Head of caudate nucleus (tissue), 42 donors: ENCODE results near the gene GCC2.
"Not testable (repeated sequence)": the region's sequence is repeated elsewhere in the genome, so short reads cannot be mapped to it uniquely, and the experiment has no call there.

Experiments
- DNase-seq, 42 donors: peaks; one replicate each; pipeline versions ENCODE4 v3.0.0 to v3.0.0-alpha.2; 2020 to 2021; ENCODE audit warnings: mixed read lengths in 7 of 42
- intact Hi-C: fragments of 100-400 bp; cut with DNase I; formaldehyde crosslinking; loops from one replicate; pipeline ENCODE4 v1.15.0; 2022

GCC2 gene

GRCh38 chr2:108553209-108553919 is 104.4 kb downstream of the GCC2 start:
- peak in 2 of 42 donors; percentile 18 to 34 for DNase-seq

GRCh38 chr2:108554528-108554927 is 105.5 kb downstream of the GCC2 start:
- DNase-seq: peak in 1 of 42 donors; percentile 13
- intact Hi-C loops: no loop called here

More at GRCh38 chr2:108553209-108553919, 104.4 kb downstream of the GCC2 start:
- intact Hi-C loops: no loop called here

DNA sequence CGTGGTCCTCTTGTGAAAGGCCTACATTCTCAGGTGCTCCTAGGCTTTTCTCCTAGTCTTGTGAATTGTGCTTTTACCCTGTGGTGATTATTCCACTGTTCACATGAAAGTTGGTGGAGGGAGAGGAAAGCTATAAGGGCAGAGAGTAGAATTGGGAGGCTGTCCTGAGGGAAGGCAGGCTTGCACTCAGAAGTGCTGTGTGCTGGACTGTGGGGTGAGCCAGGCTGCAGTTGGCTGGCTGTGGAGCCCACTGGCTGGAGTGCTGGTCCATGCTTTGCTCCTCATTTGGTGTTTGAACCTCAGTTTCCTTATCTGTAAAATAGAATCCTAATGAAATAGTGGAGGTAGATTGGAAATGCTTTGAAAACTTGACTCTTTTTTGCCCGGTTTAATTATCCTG is 106.6 kb downstream of the GCC2 start:
- intact Hi-C loops: no loop called here
- no peak for DNase-seq

DNA sequence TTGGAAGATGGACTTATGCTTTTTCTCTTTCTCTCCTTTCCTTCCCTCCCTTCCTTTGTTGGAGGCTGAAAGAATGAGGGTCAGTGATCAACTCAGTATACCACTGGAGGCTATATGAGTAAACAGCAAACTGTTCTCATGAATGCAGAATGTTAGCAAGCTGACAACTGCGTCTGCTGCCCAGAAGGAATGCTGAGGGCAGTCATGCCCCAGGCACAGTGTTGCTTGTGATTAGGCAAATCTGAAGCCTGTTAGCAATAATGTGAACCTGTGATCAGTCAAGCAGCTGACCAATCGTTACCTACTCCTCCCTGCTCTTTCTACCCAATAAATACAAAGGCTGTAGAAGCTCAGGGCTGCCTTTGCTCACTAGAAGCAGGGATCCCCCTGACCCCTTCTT is 107.6 kb downstream of the GCC2 start:
- DNase-seq: peak in 1 of 42 donors; percentile 9
- intact Hi-C loops: not testable (repeated sequence)
